Small intestine (tissue), 7 donors: Measurements from ENCODE around the gene SLC5A3. TPM values are rescaled to one million over a fixed set of nuclear protein-coding genes. Genes with fewer than 3 reads are reported as not detected.
A peak's percentile ranks its signal among the peaks of the same experiment; 100 is the strongest.

Experiments
- DNase-seq, 2 donors: peaks; one replicate each; pipeline versions ENCODE4 v3.0.0 to v3.0.0-alpha.2; 2013
- FAIRE-seq: peaks from 2 replicates; lab custom pipeline; 2012; peaks lifted over from hg19 to GRCh38; lab: Jason Lieb, UNC
- H3K27ac ChIP-seq, 3 donors: one replicate each; pipeline ENCODE4 v1.5.1; 2013; ENCODE audit warnings: low read length in 2 of 3, mild to moderate bottlenecking in 2 of 3, control low read depth in 1 of 3, inconsistent platforms in 1 of 3, low read depth in 1 of 3, moderate library complexity in 1 of 3
- H3K27me3 ChIP-seq, 3 donors: one replicate each; pipeline ENCODE4 v1.6.1; 2013; ENCODE audit warnings: low read length in 3 of 3, inconsistent platforms in 1 of 3; ENCODE audit not compliant: control insufficient read depth in 3 of 3, insufficient read depth in 3 of 3
- H3K36me3 ChIP-seq, 3 donors: one replicate each; pipeline ENCODE4 v1.6.1; 2013; ENCODE audit warnings: low read length in 3 of 3, inconsistent platforms in 1 of 3, low read depth in 1 of 3, mild to moderate bottlenecking in 1 of 3, moderate library complexity in 1 of 3; ENCODE audit not compliant: control insufficient read depth in 3 of 3, insufficient read depth in 2 of 3
- H3K4me1 ChIP-seq, 3 donors: one replicate each; pipeline ENCODE4 v1.6.1; 2013; ENCODE audit warnings: low read length in 2 of 3, inconsistent platforms in 1 of 3, low read depth in 1 of 3, mild to moderate bottlenecking in 1 of 3, moderate library complexity in 1 of 3; ENCODE audit not compliant: control insufficient read depth in 3 of 3, insufficient read depth in 2 of 3
- H3K4me3 ChIP-seq, 3 donors: one replicate each; pipeline ENCODE4 v1.5.1; 2013; ENCODE audit warnings: low read length in 3 of 3, control low read depth in 1 of 3, inconsistent platforms in 1 of 3, low read depth in 1 of 3, mild to moderate bottlenecking in 1 of 3, moderate library complexity in 1 of 3
- H3K9me3 ChIP-seq, 2 donors: one replicate each; pipeline ENCODE4 v1.6.1; 2013; ENCODE audit warnings: low read depth in 1 of 2, low read length in 1 of 2; ENCODE audit not compliant: control insufficient read depth in 2 of 2, insufficient read depth in 1 of 2
- WGBS, 3 donors: extraction: QIAGEN DNeasy Blood & Tissue Kit; methylation state at CpG; one replicate each; pipeline ENCODE4 v1.1.7; 2013; 5-methylcytosine and 5-hydroxymethylcytosine counted together
- polyA plus RNA-seq, 4 donors: library from polyadenylated mRNA; stranded (reverse) in 3 of 4; unstranded in 1 of 4; fragments of 200-250 nt in 3 of 4; fragments of 120-200 nt in 1 of 4; gene quantifications; one replicate each; pipeline versions ENCODE4 v1.2.1 to v1.2.3, GENCODE V29; 2013
- donor health status: healthy with polysubstance abuse.
- donor health status: control.
- donor health status: control.
- donor health status: Bipolar disorder and iron deficiency.
- donor health status: healthy.

The SLC5A3 gene
- polyA plus RNA-seq, 4 donors: 0.54 to 50.6 (median 1.6) TPM

DNA sequence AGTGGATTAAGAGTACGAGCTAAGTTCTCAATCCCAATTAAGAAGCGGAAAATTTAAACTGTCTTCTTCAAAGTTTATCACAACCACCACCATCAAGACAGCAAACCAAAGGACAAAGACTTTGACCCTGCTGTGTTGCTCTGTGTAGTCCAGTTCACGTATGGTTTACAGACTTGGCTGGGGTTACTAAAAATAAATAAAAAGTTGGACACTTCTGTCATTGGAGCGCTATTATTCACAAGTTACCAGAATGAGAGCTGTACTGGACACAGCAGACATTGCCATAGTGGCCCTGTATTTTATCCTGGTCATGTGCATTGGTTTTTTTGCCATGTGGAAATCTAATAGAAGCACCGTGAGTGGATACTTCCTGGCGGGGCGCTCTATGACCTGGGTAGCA, 21.6 kb downstream of the SLC5A3 start:
- DNase-seq (no peak), FAIRE-seq (no peak)
- H3K27ac ChIP-seq: no peak overlapping the region
- WGBS, 3 donors: 91 to 94% (median 93%) methylated on average over 7 of the region's 7 CpGs
- H3K4me3 ChIP-seq: no peak overlapping the region
- no peaks in the 10 kb centered on the region for H3K27me3 ChIP-seq
- H3K36me3 ChIP-seq: peaks cover 4 to 19% (median 5%) of the 10 kb centered on the region in 3 donors
- H3K4me1 ChIP-seq: peaks cover 0 to 7% (median 6%) of the 10 kb centered on the region in 3 donors
- no peaks in the 10 kb centered on the region for H3K9me3 ChIP-seq

DNA sequence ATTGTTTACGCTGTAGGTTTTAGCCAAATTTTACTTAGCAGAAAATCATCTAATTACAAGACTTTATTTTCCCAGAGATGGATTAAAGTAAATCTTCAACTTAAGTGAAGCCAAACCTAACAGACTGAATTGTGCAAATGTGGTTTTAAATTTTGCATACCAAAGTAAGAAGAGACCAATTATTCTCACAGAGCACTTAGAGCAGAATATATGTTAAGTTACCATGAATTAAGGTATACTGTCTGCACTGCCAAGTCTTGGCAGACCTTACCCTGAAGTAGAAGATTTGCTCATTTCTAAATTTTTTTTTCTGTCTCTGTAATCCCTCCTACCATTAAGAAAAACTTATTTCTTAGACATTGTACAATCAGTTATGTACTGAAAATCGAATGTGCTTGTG, 24.1 kb downstream of the SLC5A3 start:
- no peak for DNase-seq
- no peak for FAIRE-seq
- WGBS, 3 donors: 86 to 94% (median 87%) methylated on average over 2 of the region's 2 CpGs

DNA sequence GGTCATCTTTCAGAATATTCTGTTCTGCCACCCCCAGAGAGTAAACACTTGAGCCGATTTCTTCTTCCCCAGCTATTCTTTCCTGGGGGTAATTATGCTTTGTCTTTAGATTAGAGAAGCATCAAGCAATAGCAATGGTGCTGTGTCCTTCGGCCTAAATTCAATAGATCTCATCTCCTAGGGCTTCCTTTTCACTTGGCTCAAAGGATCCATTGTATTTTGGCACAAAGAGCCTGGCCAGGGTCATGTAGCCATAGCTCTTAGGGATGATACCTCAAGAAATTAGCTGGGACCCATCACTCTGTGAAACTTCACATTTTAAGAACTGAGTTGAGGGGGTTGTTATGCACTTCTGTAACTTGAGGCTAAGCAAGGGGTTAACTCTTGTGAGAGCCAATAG, 27.0 kb downstream of the SLC5A3 start:
- Histone ChIP-seq H3K27ac (no peak overlapping the region), H3K4me3 (no peak overlapping the region), H3K27me3 (no peaks in the 10 kb centered on the region), H3K9me3 (no peaks in the 10 kb centered on the region), H3K36me3 (peaks cover 3 to 14% (median 6%) of the 10 kb centered on the region in 3 donors), H3K4me1 (peaks cover 0 to 4% (median 0%) of the 10 kb centered on the region in 3 donors)
- FAIRE-seq (no peak), DNase-seq (no peak)
- WGBS, 3 donors: 90 to 100% (median 99%) methylated on average over 2 of the region's 2 CpGs

More for the DNA sequence above, 24.1 kb downstream of the SLC5A3 start:
- H3K27ac ChIP-seq: no peak overlapping the region
- H3K27me3 ChIP-seq: no peaks in the 10 kb centered on the region
- no peak overlapping the region for H3K4me3 ChIP-seq
- peaks cover 4 to 17% (median 5%) of the 10 kb centered on the region in 3 donors for H3K36me3 ChIP-seq
- H3K4me1 ChIP-seq: peaks cover 0 to 4% (median 4%) of the 10 kb centered on the region in 3 donors
- no peaks in the 10 kb centered on the region for H3K9me3 ChIP-seq

DNA sequence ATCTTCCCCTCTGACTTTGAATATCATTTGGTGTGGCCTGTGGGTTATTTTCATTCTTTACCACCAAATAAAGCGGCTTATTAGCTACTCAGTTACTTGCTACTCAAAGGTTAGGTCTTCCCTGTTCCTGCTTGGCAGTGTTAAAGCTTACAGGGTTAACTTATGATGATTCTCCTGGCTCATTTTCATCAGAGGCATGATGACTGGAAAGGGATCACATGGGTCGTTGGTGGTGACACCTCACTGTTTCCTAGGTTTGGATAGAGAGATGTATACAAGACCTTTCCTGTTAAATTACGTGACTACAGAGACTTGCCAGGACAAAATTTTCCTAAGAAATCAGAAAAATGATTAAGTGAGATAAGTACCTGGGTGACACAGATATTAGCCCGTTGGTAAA, 27.4 kb downstream of the SLC5A3 start:
- peaks cover 0 to 4% (median 0%) of the 10 kb centered on the region in 3 donors for H3K4me1 ChIP-seq
- H3K9me3 ChIP-seq: no peaks in the 10 kb centered on the region
- H3K36me3 ChIP-seq: peaks cover 3 to 10% (median 4%) of the 10 kb centered on the region in 3 donors
- DNase-seq (no peak), FAIRE-seq (no peak)
- H3K27ac ChIP-seq: no peak overlapping the region
- H3K27me3 ChIP-seq: no peaks in the 10 kb centered on the region
- no peak overlapping the region for H3K4me3 ChIP-seq
- WGBS, 3 donors: 71 to 76% (median 73%) methylated on average over 4 of the region's 4 CpGs

DNA sequence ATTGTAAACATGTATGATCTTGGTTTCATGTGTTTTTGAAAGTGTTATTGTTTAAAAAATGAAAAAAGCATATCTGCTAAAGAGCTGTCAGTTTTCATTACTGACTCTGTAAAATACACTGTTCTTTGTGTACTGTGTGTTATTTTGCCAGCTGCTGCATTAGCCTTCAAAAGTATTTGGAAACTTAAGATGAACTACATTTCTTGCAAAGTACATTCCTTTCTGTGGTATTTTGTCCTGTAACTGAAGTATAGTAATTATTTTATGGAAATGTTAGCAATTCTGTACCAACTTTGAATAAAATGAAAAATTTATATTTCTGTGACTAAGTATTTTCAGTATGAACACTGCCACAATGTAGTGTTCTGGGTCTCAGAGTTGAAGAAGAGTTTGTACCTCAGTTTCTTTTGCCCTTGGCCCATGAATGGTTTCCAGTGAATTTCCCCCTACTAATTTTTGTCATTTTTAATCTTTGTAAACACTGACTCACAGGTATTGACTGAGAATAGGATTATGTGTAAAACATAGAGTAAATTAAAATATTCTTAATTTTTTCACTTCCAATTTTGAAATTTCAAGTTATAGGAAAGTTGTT, 32.7 kb downstream of the SLC5A3 start:
- Histone ChIP-seq H3K4me1 (peaks cover 0 to 3% (median 0%) of the 10 kb centered on the region in 3 donors), H3K27me3 (no peaks in the 10 kb centered on the region), H3K4me3 (no peak overlapping the region), H3K36me3 (peaks cover 0 to 4% (median 2%) of the 10 kb centered on the region in 3 donors), H3K9me3 (no peaks in the 10 kb centered on the region), H3K27ac (no peak overlapping the region)
- FAIRE-seq (peak; percentile 10), DNase-seq (no peak)

DNA sequence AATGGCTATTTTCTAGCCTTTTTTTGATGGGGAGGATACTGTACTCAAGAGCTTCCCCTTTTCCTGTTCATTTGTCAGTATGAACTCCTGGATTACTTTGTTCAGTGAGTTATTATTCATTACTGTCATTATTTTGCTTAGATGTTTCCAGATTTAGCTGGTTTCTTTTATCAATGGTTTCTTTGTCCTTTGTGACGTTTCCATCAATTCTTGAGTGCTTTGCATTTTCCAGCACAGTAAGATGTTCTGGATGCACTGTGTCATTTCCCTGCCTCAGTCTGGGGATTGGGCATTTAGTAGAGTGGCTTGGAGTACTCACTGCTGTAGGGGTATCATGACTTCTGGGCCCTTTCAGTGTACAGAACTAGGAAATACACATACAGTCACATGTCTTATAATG, 34.2 kb downstream of the SLC5A3 start:
- Histone ChIP-seq H3K27ac (no peak overlapping the region), H3K27me3 (no peaks in the 10 kb centered on the region), H3K9me3 (no peaks in the 10 kb centered on the region), H3K4me3 (no peak overlapping the region), H3K4me1 (peaks cover 0 to 3% (median 0%) of the 10 kb centered on the region in 3 donors), H3K36me3 (peaks cover 0 to 4% (median 2%) of the 10 kb centered on the region in 3 donors)
- FAIRE-seq (no peak), DNase-seq (no peak)
- 79 to 96% (median 85%) methylated on average over 1 of the region's 1 CpG for WGBS, 3 donors

DNA sequence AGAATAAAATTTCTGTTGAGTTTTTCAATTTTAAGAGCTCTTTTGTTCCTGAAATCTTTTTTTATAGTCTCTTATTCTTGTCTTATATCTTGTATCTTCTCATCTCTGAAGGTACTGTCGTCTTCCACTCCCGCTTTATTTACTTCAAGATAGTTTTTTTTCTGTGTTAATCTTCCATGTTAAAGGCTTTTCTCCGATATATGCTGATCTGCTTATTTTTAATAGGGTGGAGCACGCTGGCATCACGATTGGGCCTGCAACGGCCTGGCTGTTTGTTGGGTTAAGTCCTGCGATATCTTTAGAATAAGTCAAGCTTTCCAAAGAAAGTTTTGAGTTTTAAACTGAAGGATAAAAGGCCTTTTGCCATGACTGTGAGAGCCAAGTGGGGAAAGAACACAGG, 35.7 kb downstream of the SLC5A3 start:
- H3K4me1 ChIP-seq: peaks cover 0 to 3% (median 2%) of the 10 kb centered on the region in 3 donors
- WGBS, 3 donors: 93 to 98% (median 94%) methylated on average over 7 of the region's 7 CpGs
- peaks cover 0 to 4% (median 0%) of the 10 kb centered on the region in 3 donors for H3K36me3 ChIP-seq
- no peaks in the 10 kb centered on the region for H3K27me3 ChIP-seq
- no peak for FAIRE-seq
- no peak overlapping the region for H3K4me3 ChIP-seq
- DNase-seq: no peak
- no peaks in the 10 kb centered on the region for H3K9me3 ChIP-seq
- H3K27ac ChIP-seq: no peak overlapping the region

DNA sequence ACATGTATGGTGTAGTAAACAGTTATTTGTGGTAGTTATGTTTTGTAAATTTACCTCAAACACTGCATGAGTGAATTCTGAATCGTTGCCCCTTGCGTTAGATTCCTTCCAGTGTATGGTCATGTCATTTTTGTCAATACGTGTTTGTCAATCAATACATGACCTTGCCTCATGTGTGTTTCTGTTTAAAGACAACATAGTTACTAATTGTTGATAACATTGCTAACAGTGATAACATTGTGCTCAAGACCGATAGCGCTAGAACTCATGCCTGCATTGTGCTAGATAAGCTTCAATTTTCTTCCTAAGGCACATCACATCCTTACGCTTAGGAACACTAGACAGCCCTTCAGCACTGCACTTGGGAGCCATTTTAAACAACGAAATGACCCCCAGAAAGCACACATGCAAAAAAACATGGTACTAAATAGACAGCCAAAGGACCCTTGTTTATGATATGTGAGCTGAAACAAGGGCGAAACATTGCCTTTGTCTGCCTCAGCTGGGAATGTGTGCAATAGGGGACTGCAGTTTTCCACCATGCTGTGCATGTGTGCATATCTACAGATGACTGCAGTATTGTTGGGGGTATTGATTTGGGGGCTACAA, 37.3 kb downstream of the SLC5A3 start:
- 56 to 84% (median 63%) methylated on average over 8 of the region's 8 CpGs for WGBS, 3 donors
- H3K27ac ChIP-seq: no peak overlapping the region
- FAIRE-seq: no peak
- peaks cover 0 to 9% of the 10 kb centered on the region in 2 donors for H3K9me3 ChIP-seq
- DNase-seq: peak in 1 of 2 donors; percentile 13
- peaks cover 0 to 6% (median 0%) of the 10 kb centered on the region in 3 donors for H3K36me3 ChIP-seq
- H3K27me3 ChIP-seq: no peaks in the 10 kb centered on the region
- peaks cover 0 to 7% (median 2%) of the 10 kb centered on the region in 3 donors for H3K4me1 ChIP-seq
- H3K4me3 ChIP-seq: no peak overlapping the region
